HG02840 (cell line): ENCODE results near the gene TCF7L1.

Source experiments
- ATAC-seq: cut with Tn5 transposase; IDR thresholded peaks from one replicate; pipeline ENCODE4 v1.9.1; 2021; ENCODE audit warnings: mild to moderate bottlenecking, moderate library complexity, moderate number of reproducible peaks; ENCODE audit not compliant: unreplicated experiment, low FRiP score

The TCF7L1 gene

GRCh38 chr2:85160966-85161960, 28.1 kb downstream of the TCF7L1 start:
- ATAC-seq, result no peak

DNA sequence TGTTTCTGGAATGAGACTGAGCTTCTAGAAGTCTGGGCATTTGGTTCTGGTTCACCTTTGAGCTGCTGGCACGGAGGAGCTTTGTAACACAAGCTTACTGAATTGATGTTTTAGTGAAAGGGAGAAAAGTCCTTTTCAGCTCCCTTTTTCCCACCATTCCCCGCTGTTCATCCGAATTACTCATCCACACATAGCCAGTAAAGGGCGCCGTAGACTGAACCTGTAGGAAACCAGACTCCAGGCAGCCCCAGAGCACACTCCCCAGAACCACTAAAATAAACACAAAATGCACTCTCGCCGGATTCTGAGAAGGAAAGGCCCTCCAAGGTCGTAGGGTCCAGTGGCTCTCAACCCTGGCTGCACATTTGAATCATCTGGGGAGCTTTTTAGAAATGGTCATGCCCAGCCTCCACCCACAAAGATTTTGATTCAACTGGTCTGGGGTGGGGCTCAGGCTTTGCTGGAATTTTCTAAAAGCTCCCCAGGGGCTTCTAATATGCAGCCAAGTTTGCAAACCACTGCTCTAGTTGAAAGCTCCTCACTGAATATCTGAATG, 29.6 kb downstream of the TCF7L1 start:
- ATAC-seq, result no peak

DNA sequence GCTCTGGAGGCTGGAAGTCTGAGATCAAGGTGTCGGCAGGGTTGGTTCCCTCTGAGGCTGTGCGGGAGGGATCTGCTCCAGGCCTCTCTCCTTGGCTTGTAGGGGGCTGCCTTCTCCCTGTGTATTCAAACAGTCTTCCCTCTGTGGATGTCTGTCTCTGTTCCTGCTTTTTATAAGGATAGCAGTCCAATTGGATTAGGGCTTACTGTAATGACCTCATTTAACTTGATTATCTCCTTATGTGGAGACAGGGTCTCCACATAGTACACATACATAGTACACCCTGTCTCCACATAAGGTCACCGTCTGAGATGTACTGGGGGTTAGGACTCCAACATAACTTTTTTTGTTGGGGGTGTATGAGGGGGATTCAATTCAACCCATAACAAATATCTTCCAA, 30.5 kb downstream of the TCF7L1 start:
- no peak for ATAC-seq

DNA sequence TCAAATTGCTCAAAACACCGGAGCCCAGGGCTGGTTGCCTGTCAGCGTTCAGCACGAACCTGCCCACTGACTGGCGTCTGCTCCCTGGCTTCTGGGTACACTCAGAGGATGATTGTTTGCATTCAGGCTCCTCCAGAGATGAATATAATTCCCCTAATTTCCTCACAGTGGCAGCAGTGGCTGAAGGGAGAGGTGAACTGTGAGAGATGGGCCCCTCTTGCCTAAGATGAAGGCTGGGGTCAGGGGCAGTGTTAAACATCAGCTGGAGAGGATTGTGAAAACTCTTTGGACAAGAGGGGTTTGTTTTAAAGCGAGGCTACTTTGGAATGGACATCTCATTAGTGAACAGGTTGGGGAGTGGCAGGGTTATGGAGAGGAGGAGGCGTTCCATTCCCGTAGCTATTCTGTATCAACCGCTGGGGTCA, 31.0 kb downstream of the TCF7L1 start:
- no peak for ATAC-seq

DNA sequence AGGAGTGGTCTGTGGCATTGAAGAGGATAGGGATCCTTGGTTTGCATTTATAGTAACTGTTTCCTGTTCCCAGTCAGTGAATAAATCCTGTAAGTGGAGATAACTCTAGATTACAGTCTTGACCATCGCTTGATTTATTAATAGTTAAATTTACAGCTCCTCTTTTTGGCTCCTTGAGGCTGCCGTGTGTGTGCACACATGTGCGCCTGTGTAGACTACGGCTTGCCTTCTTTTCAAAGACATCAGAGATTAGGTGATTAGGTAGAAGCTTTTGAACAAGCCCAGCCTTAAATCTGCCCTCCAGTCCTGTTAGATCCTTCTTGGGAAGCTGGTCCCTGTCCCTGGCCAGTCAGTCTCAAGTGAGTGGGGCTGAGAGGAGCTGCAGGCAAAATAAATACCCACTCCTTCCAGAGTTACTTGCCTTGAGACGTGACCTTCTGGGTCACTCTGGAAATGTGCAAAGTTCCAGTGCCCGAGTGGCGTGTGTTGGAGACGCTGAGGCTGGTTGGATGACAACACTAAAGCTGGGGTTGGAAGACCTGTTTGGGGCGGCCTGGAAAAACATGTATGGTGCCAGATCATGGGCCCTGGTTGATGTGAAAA, 32.0 kb downstream of the TCF7L1 start:
- no peak for ATAC-seq

DNA sequence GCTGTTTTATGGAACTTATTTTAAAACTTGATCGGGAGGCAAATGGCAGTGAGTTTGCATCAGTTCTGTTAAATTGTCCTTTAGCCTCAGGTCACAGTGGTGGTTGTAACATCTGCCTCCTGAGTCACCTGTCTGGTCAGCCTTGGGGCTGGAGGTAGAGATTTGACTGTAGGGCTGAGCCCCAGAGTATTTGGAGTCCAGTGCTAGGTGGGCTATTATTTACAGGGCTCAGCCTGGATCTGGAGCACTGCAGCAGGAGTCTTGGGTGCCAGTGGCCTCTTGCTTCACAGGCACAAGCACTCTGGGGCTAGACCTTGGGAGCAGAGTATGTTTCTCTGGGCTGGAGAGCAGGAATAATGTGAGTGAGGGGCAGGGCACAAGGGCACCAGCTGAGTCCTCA, 32.8 kb downstream of the TCF7L1 start:
- no peak for ATAC-seq

DNA sequence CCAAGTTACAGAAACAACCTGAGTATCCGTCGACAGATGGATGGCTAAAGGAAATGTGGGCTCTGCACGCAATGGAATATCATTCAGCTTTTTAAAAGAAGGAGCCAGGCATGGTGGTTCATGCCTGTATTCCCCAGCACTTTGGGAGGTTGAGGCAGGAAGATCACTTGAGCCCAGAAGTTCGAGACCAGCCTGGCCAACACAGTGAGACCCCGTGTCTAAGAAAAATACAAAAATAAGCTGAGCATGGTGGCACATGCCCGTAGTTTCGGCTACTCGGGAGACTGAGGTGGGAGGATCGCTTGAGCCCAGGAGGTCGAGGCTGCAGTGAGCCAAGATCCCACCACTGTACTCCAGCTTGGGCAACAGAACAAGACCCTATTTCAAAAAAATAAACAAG, 34.3 kb downstream of the TCF7L1 start:
- no peak for ATAC-seq

DNA sequence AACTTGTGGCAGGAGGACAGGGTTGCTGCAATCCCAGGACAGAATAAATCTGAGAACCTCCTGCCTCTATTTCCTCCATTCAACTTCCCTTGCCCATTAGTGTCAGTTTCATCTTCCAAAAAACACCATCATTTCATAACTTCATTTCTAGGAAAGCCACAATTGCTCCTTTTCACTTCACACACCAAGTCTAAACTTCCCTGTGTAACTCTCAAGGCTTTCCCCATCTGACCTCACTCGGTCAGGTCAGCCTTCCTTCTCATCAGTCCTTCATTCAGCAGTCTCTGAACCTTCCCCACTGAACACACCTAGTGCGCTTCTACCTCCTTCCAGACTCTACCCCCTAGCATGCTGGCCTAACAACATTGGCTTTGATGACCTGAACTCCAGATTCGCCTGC, 35.8 kb downstream of the TCF7L1 start:
- ATAC-seq, result no peak

DNA sequence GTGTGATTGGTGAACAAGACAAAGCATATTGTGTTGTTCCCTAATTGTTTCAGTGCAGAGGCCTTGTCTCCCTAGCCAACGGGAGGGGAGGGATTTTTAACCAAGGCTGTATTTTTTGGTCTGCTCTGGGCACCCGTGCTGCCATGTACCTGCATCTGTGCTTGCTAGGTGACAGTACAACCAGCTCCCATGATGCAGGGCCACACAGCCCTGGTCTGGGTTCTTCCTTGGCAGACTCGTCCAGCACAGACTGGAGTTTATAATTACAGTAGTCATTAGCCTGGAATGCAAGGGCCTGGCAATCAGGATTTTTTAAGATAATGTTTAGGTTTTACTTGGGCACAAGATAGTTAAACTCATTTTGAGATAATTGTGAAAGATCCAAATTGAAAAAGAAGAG, 36.4 kb downstream of the TCF7L1 start:
- no peak for ATAC-seq

- ATAC-seq, result no peak
Observed at GRCh38 chr2:85170938-85171475, 37.8 kb downstream of the TCF7L1 start.

GRCh38 chr2:85171916-85172315, 38.7 kb downstream of the TCF7L1 start:
- no peak for ATAC-seq

- ATAC-seq, result no peak
Observed at GRCh38 chr2:85173909-85174308, 40.7 kb downstream of the TCF7L1 start.

GRCh38 chr2:85174943-85175342, 41.8 kb downstream of the TCF7L1 start:
- ATAC-seq, result no peak

DNA sequence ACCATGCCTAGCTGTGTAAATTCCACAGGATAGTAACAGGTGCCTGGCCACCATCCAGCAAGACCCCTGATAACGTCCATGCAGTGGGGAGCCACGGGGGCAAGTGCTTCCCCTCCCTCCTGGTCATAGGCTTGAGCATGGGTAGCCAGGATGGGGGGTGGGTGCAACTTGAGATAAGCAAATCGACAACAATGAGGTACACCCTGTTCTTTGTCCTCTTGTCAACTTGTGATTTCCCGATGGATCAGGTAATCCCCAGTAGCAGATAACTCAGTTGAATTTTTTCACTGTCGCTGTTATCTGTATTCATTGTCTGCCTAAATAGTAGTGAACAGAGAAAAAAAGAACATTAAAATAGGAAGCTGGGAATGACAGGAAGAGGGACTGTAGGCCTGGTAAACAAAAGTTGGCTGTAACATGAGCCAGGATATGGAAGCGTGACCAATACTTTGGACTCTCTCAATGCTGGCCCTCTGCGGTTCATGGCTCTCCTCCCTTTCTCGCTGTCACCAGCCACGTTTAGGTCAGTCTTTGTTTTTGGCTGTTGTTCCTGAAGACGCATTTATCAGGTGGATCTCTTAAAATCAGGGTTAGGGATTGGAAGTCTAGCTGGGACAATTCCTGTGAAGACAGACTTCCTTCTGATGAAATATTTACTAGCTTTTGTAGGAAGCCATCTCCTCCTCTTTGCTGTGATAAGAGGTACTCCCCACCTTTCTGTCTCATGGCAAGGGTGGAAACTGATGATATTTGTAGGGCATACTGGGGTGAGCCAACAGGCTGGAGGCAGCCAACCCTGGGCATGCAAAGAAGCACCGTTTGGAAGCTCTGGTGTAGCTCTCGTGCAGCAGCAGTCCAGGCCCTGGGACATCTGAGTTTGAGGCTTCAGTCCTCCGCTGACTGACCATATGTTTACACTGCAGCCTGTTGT, 42.4 kb downstream of the TCF7L1 start:
- no peak for ATAC-seq

- no peak for ATAC-seq
Observed at GRCh38 chr2:85177031-85177824, 44.0 kb downstream of the TCF7L1 start.

- no peak for ATAC-seq
Observed at GRCh38 chr2:85178154-85178553, 45.0 kb downstream of the TCF7L1 start.

DNA sequence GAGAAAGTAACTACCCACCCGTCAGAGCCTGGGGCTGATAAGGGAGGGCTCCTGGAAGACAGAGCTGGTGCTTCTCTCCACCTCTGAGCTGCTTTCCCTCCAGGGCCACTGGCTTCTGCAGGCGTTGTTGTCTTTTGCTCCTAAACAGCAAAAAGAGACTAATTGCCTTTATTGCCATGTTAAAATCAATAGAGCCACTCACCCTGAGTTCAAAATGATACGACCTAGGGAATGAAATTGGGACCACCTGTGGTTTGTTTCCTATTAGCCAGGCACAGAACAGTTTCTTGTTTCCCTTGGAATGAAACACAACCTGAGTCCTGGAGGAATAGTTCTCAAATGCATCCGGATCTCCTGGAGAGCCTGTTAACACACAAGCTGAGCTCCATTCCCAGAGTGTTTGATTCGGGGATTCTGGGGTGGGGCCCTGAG, 45.8 kb downstream of the TCF7L1 start:
- no peak for ATAC-seq

DNA sequence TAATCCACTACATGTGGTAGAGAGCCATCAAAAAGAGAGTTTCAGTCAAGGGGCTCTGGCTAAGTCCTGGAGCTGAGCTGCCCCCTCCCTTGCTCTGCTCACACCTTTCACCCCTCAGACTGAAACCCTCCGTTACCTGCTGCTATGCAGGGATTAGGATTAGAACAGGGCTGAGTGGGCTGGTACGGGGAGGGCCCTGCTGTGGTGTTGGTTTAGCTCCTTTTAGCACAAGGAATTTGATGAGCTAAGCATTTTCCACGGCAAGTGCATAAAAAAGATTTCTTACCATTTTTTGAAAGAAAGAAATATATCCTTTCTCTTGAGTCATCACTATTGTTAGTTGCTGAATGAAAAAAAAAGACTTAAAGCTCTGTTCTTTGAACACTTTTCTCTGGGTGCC, 46.3 kb downstream of the TCF7L1 start:
- no peak for ATAC-seq
